ENCODE measurements around the gene RAP1A. TPM values are rescaled to one million over a fixed set of nuclear protein-coding genes. Genes with fewer than 3 reads are reported as not detected.
A peak's percentile ranks its signal among the peaks of the same experiment; 100 is the strongest.
"Not testable (repeated sequence)": the region's sequence is repeated elsewhere in the genome, so short reads cannot be mapped to it uniquely, and the experiment has no call there.

Gene RAP1A
- polyA plus RNA-seq, 1 donor = 48.6 TPM

DNA sequence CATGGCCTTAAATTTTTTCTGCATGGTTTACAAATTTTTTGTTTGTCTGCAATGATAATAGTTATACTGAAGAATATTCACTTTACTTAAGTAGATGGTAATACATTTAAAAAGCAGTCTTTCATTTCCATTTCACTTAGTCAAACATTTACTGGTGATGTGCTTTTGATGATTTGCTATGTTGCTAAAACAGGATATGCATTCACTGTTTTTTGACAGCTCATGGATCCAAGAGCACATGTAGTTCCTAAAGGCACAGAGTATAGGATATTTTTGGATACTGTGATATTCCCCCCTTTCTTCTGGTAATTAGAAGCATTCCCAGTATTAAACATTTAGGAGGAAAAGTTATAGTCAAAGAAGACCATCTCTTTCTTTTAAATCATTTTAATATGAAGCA is 45.9 kb downstream of the RAP1A start:
- DNase-seq (ENCODE audit: low read depth) = no peak

DNA sequence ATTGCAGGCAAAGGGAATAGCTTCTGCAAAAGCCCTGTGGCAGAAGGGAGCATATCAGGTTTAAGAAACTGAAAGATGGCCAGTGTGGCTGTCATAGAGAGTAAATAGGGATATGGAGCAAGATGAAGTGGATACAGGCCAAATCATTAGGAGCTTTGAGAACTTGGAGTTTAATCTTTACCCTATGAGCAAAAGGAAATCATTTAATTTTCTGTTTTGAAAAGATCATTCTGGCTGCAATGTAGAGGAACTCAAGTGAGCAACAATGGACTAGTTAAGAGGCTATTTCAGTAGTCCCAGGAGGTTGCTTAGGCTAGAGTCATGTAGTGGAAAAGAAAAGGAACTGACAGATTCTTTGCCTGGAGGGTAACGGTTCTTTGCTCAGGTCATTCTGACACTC is 47.2 kb downstream of the RAP1A start:
- no peak for DNase-seq (ENCODE audit: low read depth)

- DNase-seq (ENCODE audit: low read depth) = no peak
Measured at GRCh38 chr1:111669268-111669667, 49.7 kb downstream of the RAP1A start.

DNA sequence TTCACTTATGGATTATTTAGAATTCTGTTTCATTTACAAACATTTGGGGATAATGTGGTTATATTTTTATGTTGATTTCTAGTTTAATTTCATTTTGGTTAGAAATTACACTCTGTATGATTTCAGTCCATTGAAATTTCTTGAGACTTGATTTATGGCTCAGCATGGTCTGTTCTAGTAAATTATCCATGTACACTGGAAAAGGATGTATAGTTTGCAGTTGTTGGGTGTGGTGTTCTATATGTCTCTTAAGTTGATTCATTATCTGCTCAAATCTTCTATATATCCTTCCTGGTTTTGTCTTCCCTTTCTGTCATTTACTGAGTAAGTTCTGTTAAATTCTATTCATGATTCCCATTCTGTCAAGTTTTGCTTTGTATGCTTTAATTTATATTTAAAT is 52.3 kb downstream of the RAP1A start:
- DNase-seq (ENCODE audit: low read depth) = no peak

- no peak for DNase-seq (ENCODE audit: low read depth)
Measured at GRCh38 chr1:111672331-111672730, 52.7 kb downstream of the RAP1A start.

- DNase-seq (ENCODE audit: low read depth) = no peak
Measured at GRCh38 chr1:111677604-111678003, 58.0 kb downstream of the RAP1A start.

- DNase-seq (ENCODE audit: low read depth) = no peak
Measured at GRCh38 chr1:111679541-111679940, 60.0 kb downstream of the RAP1A start.

DNA sequence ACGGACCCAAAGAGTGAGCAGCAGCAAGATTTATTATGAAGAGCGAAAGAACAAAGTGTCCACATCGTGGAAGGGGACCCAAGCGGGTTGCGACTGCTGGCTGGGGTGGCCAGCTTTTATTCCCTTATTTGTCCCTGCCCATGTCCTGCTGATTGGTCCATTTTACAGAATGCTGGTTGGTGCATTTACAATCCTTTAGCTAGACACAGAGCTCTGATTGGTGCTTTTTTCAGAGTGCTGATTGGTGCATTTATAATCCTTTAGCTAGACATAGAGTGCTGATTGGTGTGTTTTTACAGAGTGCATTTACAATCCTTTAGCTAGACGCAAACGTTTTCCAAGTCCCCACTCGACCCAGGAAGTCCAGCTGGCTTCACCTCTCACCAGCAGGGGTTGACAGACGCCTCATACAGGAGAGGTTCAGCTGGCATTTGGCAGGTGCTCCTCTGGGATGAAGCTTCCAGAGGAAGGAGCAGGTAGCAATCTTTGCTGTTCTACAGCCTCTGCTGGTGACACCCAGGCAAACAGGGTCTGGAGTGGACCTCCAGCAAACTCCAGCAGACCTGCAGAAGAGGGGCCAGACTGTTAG is 60.7 kb downstream of the RAP1A start:
- DNase-seq (ENCODE audit: low read depth) = not testable (repeated sequence)

GRCh38 chr1:111685293-111686153 is 65.9 kb downstream of the RAP1A start:
- DNase-seq (ENCODE audit: low read depth) = not testable (repeated sequence)

GRCh38 chr1:111690306-111690617 is 70.7 kb downstream of the RAP1A start:
- DNase-seq (ENCODE audit: low read depth) = peak; percentile 36

DNA sequence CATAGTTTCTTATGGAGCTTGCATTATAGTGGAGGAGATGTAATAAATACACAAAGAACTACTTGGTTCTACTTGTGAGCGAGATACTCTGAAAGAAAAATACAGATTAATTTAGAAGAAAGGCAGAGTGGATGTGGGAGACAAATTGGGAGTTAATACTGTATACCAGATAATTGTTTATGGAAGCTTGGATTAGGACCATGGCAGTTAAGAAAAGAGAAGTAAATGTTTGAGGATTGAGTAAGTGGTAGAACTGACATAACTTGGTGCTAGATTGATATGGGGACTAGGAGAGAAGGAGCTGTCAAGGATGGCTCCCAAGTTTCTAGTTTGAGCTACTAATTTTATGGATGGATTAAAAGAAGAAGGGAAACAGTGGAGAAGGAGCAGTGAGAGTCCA is 72.3 kb downstream of the RAP1A start:
- DNase-seq (ENCODE audit: low read depth) = no peak

GRCh38 chr1:111695801-111696200 is 76.2 kb downstream of the RAP1A start:
- DNase-seq (ENCODE audit: low read depth) = no peak

GRCh38 chr1:111696330-111696729 is 76.7 kb downstream of the RAP1A start:
- DNase-seq (ENCODE audit: low read depth) = no peak

- DNase-seq (ENCODE audit: low read depth) = no peak
Measured at GRCh38 chr1:111699268-111699667, 79.7 kb downstream of the RAP1A start.

GRCh38 chr1:111702504-111703050 is 83.0 kb downstream of the RAP1A start:
- DNase-seq (ENCODE audit: low read depth) = no peak

GRCh38 chr1:111704240-111704639 is 84.7 kb downstream of the RAP1A start:
- DNase-seq (ENCODE audit: low read depth) = no peak

GRCh38 chr1:111704776-111705175 is 85.2 kb downstream of the RAP1A start:
- no peak for DNase-seq (ENCODE audit: low read depth)

DNA sequence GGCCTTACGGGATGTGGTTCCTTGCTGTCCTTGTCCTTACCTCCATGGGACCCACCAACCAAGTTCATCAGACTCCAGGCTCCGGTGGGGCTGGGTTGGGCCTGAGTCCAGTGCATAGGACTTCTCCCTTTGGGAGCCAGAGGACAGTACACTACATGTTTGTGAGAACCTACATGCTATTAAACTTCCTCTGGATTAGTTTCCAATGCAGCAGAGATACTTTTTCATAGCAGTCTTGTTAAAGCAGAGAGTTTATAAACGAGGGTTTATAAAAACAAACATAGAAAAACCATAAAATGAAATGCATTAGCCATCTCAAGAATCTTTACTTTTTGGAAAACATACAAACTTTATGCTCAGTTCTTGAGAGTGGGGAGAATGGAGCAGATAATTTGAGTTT is 86.3 kb downstream of the RAP1A start:
- DNase-seq (ENCODE audit: low read depth) = no peak

GRCh38 chr1:111706921-111707320 is 87.3 kb downstream of the RAP1A start:
- no peak for DNase-seq (ENCODE audit: low read depth)

DNA sequence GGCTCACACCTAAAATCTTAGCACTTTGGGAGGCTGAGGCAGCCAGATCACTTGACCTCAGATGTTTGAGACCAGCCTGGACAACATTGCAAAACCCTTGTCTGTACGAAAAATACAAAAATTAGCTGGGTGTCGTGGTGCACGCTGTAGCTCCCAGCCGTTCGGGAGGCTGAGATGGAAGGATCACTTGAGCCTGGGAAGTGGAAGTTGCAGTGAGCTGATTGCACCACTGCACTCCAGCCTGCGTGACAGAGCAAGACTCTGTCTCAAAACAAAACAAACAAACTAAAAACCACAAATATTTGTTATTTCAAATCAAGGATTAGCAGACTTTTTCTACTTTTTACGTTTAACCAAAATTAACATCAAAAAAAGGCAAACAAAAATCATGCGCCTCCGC is 88.3 kb downstream of the RAP1A start:
- DNase-seq (ENCODE audit: low read depth) = no peak

DNA sequence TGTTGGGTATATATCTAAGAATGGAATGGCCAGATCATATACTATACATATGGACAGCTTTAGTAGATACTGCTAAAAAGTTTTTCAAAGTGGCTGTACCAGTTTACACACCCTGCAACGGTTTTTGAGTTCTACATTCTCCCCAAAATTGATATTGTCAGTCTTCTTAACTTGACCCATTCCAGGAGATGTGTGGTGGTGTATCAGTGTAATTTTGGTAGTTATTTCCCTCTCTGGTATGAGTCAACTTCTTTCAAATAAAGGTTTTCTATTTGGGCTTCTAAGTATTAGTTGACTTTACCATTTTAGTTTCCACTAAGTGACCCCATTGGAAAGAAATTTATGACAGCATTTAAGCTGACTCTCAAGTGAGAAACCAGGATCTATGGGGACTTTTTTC is 90.4 kb downstream of the RAP1A start:
- DNase-seq (ENCODE audit: low read depth) = no peak

DNA sequence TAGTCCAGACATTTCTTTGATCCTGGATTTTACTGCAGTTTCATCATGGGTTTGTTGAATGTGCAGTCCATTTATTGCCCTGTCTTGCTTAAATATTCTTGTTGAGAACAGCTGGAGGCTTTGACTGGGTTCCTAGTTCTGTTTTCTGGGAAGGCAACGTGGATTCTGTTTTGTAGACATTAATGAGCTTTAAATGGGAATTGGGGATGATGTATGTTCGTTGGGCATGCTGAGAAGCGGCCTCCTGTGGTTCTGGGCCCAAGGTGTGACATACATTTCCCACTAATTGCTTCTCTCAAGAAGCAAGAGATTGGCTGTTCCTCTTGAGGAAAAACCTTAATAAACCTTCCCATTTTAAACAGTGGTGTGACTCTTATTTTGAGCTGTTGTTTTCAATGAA is 96.7 kb downstream of the RAP1A start:
- no peak for DNase-seq (ENCODE audit: low read depth)

- DNase-seq (ENCODE audit: low read depth) = no peak
Measured at GRCh38 chr1:111717450-111717849, 97.9 kb downstream of the RAP1A start.
